GM18873 (cell line): ENCODE data around the gene COL4A2.

ENCODE experiments used
- ATAC-seq: cut with Tn5 transposase; IDR thresholded peaks from one replicate; pipeline ENCODE4 v1.9.1; 2021; ENCODE audit warnings: mild to moderate bottlenecking, moderate library complexity, moderate number of reproducible peaks; ENCODE audit not compliant: unreplicated experiment, low FRiP score

COL4A2 gene

GRCh38 chr13:110412132-110412914 lies 105.2 kb downstream of the COL4A2 start:
- ATAC-seq: peak; percentile 84

- ATAC-seq: no peak
Measured at GRCh38 chr13:110413016-110413675, 106.1 kb downstream of the COL4A2 start.

GRCh38 chr13:110413676-110414040 lies 106.6 kb downstream of the COL4A2 start:
- ATAC-seq: no peak

GRCh38 chr13:110414283-110414682 lies 107.2 kb downstream of the COL4A2 start:
- ATAC-seq: no peak

GRCh38 chr13:110414931-110415330 lies 107.8 kb downstream of the COL4A2 start:
- no peak for ATAC-seq

GRCh38 chr13:110415669-110416068 lies 108.6 kb downstream of the COL4A2 start:
- ATAC-seq: no peak

- ATAC-seq: no peak
Measured at GRCh38 chr13:110416131-110417025, 109.3 kb downstream of the COL4A2 start.

GRCh38 chr13:110418944-110419343 lies 111.9 kb downstream of the COL4A2 start:
- ATAC-seq: no peak

GRCh38 chr13:110419381-110419791 lies 112.3 kb downstream of the COL4A2 start:
- ATAC-seq: no peak

GRCh38 chr13:110419946-110420345 lies 112.9 kb downstream of the COL4A2 start:
- ATAC-seq: no peak

GRCh38 chr13:110420626-110421025 lies 113.5 kb downstream of the COL4A2 start:
- ATAC-seq: no peak

- ATAC-seq: no peak
Measured at GRCh38 chr13:110421061-110421460, 114.0 kb downstream of the COL4A2 start.

GRCh38 chr13:110421696-110422385 lies 114.8 kb downstream of the COL4A2 start:
- ATAC-seq: no peak

GRCh38 chr13:110422913-110423688 lies 116.0 kb downstream of the COL4A2 start:
- ATAC-seq: no peak

- ATAC-seq: no peak
Measured at GRCh38 chr13:110423689-110424302, 116.7 kb downstream of the COL4A2 start.

- no peak for ATAC-seq
Measured at GRCh38 chr13:110424569-110425443, 117.7 kb downstream of the COL4A2 start.

- ATAC-seq: no peak
Measured at GRCh38 chr13:110425444-110425780, 118.3 kb downstream of the COL4A2 start.

GRCh38 chr13:110426735-110427134 lies 119.7 kb downstream of the COL4A2 start:
- no peak for ATAC-seq
